Measurements from ENCODE around the gene ASB15. TPM values are rescaled to one million over a fixed set of nuclear protein-coding genes. Genes with fewer than 3 reads are reported as not detected.

Gene ASB15
- total RNA-seq, 1 experiment from 2014 or later: not detected

DNA sequence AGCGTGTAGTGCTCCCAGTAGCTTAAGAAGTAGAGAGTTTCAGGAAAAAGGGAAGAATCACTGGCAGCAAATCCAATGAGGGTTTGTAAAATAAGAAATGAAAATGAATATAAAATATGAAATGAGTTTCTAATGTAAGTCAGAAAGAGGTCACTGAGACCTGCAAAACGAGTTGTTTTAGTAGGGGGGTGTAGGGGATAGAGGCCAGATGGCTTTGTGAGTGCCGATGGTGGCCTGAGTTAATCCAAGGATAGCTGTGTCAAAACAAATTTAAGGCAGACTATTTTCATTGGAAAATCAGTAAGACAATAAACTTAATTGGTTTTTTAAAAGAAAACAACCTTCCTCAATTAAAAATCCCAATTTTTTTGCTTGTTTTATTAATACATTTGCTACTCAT lies 745 bp upstream of the ASB15 start:
- ChIA-PET POLR2A (no interaction called here), CTCF (no interaction called here)
- Histone ChIP-seq H3K4me1 (ENCODE audit: control insufficient read depth, insufficient read depth, low read length) (no peaks in the 10 kb centered on the region), H3K27ac (ENCODE audit: low read length) (no peak overlapping the region), H3K4me3 (ENCODE audit: low read depth in 2 of 2, low read length in 2 of 2) (no peak overlapping the region), H3K27me3 (ENCODE audit: control insufficient read depth, insufficient read depth, low read length) (no peaks in the 10 kb centered on the region), H3K9me3 (ENCODE audit: control insufficient read depth, insufficient read depth, low read depth, low read length) (no peaks in the 10 kb centered on the region), H3K36me3 (ENCODE audit: control insufficient read depth, insufficient read depth, low read length) (no peaks in the 10 kb centered on the region)
- ATAC-seq (no peak), DNase-seq (ENCODE audit: low read depth, low spot score) (no peak)
- in situ Hi-C loops (cut with HindIII; ENCODE audit: low pct_unique_long_range_greater_than_20kb, low sequenced_read_pairs): no loop called here
- TF ChIP-seq SIN3A (IDR thresholded peaks at IDR 0.05; ENCODE audit: borderline replicate concordance, insufficient read depth, low read depth, low read length) (no peak), TCF7L2 (IDR thresholded peaks at IDR 0.05; ENCODE audit: low read depth, low read length) (no peak), POLR2AphosphoS5 (IDR thresholded peaks at IDR 0.05; ENCODE audit: low read depth, low read length) (no peak)
- TF ChIP-seq, protein P1, sequence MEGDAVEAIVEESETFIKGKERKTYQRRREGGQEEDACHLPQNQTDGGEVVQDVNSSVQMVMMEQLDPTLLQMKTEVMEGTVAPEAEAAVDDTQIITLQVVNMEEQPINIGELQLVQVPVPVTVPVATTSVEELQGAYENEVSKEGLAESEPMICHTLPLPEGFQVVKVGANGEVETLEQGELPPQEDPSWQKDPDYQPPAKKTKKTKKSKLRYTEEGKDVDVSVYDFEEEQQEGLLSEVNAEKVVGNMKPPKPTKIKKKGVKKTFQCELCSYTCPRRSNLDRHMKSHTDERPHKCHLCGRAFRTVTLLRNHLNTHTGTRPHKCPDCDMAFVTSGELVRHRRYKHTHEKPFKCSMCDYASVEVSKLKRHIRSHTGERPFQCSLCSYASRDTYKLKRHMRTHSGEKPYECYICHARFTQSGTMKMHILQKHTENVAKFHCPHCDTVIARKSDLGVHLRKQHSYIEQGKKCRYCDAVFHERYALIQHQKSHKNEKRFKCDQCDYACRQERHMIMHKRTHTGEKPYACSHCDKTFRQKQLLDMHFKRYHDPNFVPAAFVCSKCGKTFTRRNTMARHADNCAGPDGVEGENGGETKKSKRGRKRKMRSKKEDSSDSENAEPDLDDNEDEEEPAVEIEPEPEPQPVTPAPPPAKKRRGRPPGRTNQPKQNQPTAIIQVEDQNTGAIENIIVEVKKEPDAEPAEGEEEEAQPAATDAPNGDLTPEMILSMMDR (IDR thresholded peaks at IDR 0.05): no peak
- TF ChIP-seq, protein P2, sequence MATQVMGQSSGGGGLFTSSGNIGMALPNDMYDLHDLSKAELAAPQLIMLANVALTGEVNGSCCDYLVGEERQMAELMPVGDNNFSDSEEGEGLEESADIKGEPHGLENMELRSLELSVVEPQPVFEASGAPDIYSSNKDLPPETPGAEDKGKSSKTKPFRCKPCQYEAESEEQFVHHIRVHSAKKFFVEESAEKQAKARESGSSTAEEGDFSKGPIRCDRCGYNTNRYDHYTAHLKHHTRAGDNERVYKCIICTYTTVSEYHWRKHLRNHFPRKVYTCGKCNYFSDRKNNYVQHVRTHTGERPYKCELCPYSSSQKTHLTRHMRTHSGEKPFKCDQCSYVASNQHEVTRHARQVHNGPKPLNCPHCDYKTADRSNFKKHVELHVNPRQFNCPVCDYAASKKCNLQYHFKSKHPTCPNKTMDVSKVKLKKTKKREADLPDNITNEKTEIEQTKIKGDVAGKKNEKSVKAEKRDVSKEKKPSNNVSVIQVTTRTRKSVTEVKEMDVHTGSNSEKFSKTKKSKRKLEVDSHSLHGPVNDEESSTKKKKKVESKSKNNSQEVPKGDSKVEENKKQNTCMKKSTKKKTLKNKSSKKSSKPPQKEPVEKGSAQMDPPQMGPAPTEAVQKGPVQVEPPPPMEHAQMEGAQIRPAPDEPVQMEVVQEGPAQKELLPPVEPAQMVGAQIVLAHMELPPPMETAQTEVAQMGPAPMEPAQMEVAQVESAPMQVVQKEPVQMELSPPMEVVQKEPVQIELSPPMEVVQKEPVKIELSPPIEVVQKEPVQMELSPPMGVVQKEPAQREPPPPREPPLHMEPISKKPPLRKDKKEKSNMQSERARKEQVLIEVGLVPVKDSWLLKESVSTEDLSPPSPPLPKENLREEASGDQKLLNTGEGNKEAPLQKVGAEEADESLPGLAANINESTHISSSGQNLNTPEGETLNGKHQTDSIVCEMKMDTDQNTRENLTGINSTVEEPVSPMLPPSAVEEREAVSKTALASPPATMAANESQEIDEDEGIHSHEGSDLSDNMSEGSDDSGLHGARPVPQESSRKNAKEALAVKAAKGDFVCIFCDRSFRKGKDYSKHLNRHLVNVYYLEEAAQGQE (IDR thresholded peaks at IDR 0.05; ENCODE audit: insufficient read depth in 1 of 2, low read depth in 2 of 2, low read length in 1 of 2): no peak
- intact Hi-C loops (cut with micrococcal nuclease; ENCODE audit: unreplicated experiment): no loop called here
- no TSS peak for BruUV-seq (replicated peaks)

DNA sequence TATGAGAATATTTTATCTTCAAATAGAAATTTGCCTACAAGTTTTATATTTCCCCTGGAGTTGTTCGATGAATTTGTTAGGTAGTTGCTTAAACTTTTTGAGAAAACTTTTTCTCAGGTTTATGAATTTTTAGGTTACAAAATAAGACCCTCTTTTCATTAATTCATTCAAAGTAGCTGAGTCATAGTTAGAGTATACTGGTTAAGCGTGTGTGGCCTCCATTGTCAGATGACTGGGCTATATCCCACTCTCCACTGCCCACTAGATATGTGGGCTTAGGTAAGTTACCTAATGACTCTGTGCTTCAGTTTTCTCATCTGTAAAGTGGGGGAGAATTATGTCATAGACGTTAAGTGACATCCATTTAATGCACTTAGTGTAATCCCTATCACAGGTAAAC lies 1.0 kb downstream of the ASB15 start:
- BruUV-seq (replicated peaks): no TSS peak
- DNase-seq (ENCODE audit: low read depth, low spot score) (no peak), ATAC-seq (no peak)
- in situ Hi-C loops (cut with HindIII; ENCODE audit: low pct_unique_long_range_greater_than_20kb, low sequenced_read_pairs) (no loop called here), intact Hi-C loops (cut with micrococcal nuclease; ENCODE audit: unreplicated experiment) (no loop called here)
- POLR2A ChIA-PET: no interaction called here
- no peak for TF ChIP-seq POLR2AphosphoS5 (IDR thresholded peaks at IDR 0.05; ENCODE audit: low read depth, low read length)
- TF ChIP-seq, protein P2 (IDR thresholded peaks at IDR 0.05; ENCODE audit: insufficient read depth in 1 of 2, low read depth in 2 of 2, low read length in 1 of 2): no peak
- TF ChIP-seq, protein P1 (IDR thresholded peaks at IDR 0.05): no peak
- TF ChIP-seq SIN3A (IDR thresholded peaks at IDR 0.05; ENCODE audit: borderline replicate concordance, insufficient read depth, low read depth, low read length): no peak
- no peak for TF ChIP-seq TCF7L2 (IDR thresholded peaks at IDR 0.05; ENCODE audit: low read depth, low read length)
- CTCF ChIA-PET: no interaction called here
- H3K27ac ChIP-seq (ENCODE audit: low read length): no peak overlapping the region
- H3K4me1 ChIP-seq (ENCODE audit: control insufficient read depth, insufficient read depth, low read length): no peaks in the 10 kb centered on the region
- no peaks in the 10 kb centered on the region for H3K36me3 ChIP-seq (ENCODE audit: control insufficient read depth, insufficient read depth, low read length)
- H3K27me3 ChIP-seq (ENCODE audit: control insufficient read depth, insufficient read depth, low read length): no peaks in the 10 kb centered on the region
- H3K9me3 ChIP-seq (ENCODE audit: control insufficient read depth, insufficient read depth, low read depth, low read length): no peaks in the 10 kb centered on the region
- H3K4me3 ChIP-seq (ENCODE audit: low read depth in 2 of 2, low read length in 2 of 2): no peak overlapping the region

Measured in Panc1 (cell line).